ENCODE data around the gene KAT6B.

DNA sequence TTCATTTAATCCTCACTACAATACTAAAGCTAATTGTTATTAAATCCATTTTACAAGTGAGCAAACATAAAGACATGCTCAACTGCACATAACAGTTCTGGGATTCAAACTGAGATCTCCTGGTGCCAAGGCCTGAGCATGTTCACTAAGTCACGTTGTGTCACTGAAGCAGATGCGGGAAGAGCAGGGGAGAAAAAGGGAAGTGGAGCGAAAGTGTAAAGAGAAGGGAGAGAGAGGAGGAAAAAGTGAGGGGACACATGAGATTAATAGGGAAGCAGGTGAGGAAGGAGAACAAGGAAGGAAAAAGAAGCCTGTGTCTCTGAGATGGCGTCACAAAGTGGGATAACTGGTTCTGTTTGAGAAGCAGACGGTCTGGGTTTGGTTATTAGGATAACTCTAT, 38.9 kb upstream of the KAT6B start:
- TF ChIP-seq, protein P1, sequence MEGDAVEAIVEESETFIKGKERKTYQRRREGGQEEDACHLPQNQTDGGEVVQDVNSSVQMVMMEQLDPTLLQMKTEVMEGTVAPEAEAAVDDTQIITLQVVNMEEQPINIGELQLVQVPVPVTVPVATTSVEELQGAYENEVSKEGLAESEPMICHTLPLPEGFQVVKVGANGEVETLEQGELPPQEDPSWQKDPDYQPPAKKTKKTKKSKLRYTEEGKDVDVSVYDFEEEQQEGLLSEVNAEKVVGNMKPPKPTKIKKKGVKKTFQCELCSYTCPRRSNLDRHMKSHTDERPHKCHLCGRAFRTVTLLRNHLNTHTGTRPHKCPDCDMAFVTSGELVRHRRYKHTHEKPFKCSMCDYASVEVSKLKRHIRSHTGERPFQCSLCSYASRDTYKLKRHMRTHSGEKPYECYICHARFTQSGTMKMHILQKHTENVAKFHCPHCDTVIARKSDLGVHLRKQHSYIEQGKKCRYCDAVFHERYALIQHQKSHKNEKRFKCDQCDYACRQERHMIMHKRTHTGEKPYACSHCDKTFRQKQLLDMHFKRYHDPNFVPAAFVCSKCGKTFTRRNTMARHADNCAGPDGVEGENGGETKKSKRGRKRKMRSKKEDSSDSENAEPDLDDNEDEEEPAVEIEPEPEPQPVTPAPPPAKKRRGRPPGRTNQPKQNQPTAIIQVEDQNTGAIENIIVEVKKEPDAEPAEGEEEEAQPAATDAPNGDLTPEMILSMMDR (IDR thresholded peaks at IDR 0.05; ENCODE audit: insufficient read depth, low read depth, low read length): no peak
- TF ChIP-seq EZH2 (IDR thresholded peaks at IDR 0.05; ENCODE audit: insufficient read depth, low read length): no peak

All from astrocyte (in vitro differentiated cells and primary cell).